Stimulated activated CD4-positive, alpha-beta T cell treated with anti-CD3 and anti-CD28 coated beads, Interleukin-15, amount 100 ng/mL, for 1 hour (primary cell): ENCODE data around the gene SH3BP5.

Experiments used
- DNase-seq, 2 donors: peaks; one replicate each; pipeline ENCODE4 v3.0.0-alpha.2; 2020; ENCODE audit warnings: low read depth in 1 of 2, low spot score in 1 of 2

Gene SH3BP5

DNA sequence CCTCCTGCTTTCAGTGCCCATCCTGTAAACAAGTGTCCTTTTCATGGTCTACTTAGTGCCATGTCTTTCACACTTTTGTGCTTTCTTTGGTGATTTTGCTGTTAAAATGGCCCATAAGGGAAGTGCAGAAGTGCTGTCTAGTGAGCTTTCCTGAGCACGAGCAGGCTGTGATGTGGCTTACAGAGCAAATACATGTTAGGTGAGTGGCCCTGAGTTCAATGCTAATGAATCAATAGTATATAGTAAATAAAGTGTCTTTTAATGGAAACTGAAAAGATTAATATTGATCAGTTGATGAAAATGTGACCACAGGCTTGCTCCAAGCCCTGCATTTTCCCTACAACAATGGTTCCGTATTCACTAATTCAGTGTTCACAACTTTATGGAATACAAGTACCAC, 5.7 kb downstream of the SH3BP5 start:
- DNase-seq, result no peak

DNA sequence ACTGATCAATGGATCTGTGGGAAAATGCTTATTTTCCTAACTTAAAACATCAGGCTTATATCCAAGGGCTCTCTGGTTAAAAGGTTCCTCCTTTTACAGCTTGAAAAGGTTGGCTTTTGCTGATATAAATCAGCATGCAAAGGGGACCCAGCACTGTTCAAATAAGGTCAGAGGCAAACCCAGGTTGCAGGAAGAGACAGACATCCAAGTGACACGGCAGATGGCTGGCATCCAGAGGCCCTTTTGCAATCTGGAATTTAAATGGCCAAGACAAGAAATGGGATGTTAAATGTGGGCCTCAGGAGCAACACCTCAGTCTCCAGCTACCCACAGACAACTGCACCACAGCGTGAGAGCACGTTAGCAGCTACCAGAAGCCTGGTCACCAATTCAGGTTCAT, 6.3 kb downstream of the SH3BP5 start:
- DNase-seq, result no peak

DNA sequence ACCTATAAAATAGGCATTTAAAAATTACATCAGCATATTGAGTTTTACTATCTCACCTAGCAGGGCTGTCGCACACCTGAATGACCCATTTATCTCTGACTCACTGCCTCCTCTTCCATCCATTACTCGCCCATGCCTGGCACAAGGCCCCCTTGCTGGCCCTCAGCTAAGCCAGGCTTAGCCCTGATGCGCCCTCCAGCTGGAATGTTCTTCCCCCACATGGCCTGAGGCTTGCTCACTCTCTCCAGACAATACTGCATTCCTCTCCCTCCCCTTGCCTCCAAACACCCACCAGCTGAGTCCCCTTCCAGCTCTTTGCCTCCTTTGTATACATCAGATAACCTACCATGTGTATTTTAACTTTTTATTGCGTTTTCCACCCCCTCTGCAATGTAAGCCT, 7.2 kb downstream of the SH3BP5 start:
- DNase-seq, result no peak

DNA sequence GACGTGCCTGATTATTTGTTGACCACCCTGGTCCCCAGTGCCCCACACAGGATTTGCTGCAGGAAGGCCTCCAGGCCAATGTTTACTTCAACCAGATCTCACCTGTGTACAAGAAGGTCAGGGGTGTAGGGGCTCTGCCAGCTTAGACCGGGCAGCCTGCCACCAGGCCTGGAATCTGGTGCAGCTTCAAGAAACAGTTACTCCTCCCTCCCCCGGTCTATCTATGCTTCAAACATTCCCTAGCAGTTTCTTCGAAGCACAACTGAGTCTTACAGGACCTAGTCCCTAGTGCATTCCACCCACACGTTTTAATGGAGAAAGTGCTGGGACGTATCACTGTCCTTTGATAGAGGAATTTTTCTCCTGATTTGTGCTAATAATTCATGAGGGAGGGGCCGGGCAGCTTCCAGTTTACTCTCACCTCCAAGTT, 8.0 kb downstream of the SH3BP5 start:
- DNase-seq, result no peak

DNA sequence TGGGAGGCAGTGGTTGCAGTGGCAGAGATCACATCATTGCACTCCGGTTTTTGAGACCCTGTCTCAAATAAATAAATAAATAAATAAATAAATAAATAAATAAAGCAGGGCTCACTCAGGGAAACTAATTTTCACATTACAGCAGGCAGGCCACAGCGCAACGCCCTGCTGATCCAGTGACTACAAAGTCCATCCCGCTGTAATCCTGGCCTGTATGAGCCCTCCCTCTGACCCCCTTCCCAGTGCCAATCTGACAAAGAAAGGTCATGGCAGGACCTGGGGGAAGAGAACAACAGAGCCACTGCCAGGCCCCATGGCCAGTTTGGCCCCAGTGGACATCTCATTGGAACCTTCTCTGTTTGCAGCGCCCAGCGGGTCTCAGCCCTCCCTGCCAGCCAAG, 9.3 kb downstream of the SH3BP5 start:
- DNase-seq, result no peak

DNA sequence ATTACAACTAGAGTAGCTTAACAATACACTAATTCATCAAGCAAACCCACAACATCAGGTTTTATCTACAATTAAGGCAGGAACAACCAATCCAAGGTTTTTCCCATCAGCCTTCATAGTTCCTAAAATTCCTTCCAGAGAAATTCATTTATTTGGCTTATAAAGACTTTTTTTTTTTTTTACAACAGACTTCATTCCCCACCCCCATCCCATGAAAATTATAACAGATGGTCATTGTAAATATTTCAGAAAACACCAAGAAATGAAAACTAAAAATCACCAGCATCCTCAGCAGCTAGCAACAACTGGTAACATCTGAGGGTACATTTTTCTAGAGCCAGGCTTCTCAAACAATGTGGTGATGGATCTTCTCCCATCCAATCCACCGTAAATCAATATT, 11.0 kb downstream of the SH3BP5 start:
- no peak for DNase-seq

DNA sequence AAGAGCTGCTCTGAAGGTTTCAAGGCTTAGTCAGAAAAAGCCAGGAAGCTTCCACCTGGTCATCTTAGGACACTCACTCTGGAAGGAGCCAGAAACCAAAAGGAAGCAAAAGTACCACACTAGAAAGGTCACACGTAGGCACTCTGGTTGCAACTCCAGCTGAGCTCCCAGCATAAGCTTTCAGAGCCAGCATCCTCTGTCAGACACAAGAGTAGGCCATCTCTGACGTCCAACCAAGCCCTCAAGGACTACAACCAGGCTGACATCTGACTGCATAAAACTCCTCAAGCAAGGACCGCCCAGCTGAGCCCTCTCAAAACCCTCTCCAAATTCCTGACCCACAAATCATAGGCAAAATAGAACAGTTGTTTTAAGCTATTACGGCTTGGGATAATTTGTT, 12.8 kb downstream of the SH3BP5 start:
- no peak for DNase-seq

DNA sequence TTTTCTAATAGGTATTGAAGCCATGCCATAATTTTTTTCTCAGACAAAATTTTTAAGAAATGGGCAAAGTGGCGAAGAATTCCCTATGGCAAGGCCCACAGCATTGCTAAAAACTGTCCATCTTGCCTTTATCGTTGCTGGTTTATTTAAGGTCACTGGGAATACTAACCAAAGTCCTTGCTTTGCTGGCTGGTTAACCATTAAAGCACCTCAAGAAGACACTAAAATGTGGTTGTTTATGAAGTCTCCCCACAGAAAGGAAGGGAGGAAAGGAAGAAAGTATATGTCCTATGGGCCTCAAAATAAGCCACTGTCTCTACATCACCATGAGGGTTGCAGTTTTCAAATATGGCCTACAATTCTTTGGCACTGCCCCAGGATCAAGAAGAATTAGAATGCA, 13.2 kb downstream of the SH3BP5 start:
- no peak for DNase-seq

DNA sequence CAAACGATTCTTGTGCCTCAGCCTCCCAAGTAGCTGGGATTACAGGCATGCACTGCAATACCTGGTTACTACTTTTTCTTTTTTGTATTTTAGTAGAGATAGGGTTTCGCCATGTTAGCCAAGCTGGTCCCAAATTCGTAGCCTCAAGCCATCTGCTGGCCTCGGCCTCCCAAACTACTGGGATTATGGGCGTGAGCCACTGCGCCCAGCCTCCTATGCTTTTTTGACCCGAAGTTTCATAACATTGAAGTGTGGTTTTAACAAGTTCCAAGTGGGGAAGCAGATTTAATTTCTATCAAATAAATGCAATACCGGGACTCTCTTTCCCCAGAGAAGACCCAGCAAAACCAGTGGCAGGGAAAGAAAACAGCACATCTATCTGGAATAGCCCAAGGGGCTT, 13.7 kb downstream of the SH3BP5 start:
- no peak for DNase-seq

DNA sequence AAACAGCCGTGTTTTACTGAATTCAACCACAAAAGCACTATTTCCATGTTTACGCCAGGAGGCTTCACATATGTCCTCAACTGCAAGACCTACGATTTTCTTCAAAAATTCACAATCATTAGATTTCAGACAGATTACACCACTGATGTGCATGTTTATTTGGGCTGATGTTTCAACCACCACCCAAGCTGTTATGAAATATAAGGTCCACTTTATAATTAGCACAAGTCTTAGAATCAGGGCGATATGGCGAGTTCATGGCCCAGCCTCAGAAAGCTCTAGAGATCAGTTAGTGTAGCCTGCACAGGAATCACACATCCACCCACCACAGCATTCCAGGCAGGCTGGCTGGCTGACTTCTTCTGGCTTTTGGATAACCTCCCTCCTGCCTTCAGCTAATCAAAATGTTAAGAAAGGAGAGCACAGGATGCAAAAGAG, 15.4 kb downstream of the SH3BP5 start:
- DNase-seq, result no peak

DNA sequence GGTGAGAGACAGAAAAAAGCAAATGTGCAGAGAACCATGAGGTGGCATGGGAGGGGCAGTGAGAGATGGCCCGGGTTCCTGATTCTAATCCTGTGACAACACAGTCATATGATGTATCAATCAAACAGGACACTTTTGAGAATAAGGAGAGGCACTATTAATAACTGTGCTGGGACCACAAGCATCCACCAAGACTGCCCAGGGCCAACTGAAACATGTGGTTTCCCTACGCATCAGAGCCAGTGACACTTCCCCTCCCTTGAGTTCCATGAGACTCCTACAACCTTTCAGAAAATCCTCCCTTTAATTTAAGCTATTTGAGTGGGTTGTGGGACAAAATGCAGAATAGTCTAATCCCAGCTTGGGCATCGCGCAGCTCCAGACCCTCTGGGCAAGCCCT, 17.4 kb downstream of the SH3BP5 start:
- no peak for DNase-seq

DNA sequence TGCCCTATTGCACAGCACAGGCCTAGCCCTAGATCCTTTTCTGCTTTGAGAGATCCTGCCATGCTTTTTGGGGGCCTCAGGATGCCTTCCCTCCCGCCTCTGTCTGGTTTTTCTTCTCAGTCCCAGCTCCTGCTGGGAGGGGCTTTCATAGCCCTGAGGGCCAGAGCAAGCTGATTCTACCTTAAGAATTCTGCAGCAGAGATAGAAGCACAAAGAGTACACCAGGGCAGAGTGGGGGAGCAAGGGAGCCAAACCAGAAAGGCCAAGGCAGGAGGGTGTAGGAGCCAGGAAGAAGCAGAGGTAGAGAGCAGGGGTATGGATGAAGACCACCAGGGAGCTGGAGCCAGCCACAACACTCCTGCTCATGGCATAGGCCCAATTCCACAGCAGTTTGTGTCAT, 18.1 kb downstream of the SH3BP5 start:
- no peak for DNase-seq

DNA sequence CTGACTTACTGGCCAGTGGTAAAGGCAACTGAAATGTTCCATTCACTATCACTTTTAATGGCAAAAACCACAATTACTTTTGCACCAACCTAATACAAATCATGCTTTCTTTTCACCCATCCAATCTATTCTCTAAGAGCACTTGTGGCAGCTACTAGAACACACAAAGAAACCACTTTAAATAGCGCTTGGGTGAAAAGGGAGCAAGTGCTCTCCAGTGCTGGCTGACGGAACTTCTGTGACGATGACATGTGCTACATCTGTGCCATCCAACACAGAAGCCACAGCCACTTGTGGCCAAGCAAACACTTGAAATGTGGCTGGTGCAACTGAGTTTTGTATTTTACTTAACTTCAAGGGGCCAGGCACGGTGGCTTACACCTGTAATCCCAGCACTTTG, 18.9 kb downstream of the SH3BP5 start:
- DNase-seq, result no peak

DNA sequence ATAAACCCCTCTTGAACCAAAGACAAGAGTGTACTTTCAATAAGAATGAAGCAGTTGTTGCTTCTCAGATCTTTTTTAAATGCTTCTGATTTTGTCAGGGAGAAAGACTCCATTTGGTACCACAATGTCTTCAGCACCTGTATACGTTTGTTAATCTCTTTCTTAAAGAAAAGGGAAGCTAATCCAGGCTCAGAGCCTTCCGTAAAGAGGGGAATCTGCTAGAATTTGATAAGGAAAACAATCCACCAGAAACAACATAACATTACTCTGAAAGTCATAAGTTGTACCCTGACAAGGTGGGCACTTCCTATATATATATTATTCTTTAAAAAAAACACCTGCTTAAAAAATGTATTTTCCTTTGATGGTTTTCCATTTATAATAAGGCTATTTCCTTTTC, 19.8 kb downstream of the SH3BP5 start:
- DNase-seq, result no peak

DNA sequence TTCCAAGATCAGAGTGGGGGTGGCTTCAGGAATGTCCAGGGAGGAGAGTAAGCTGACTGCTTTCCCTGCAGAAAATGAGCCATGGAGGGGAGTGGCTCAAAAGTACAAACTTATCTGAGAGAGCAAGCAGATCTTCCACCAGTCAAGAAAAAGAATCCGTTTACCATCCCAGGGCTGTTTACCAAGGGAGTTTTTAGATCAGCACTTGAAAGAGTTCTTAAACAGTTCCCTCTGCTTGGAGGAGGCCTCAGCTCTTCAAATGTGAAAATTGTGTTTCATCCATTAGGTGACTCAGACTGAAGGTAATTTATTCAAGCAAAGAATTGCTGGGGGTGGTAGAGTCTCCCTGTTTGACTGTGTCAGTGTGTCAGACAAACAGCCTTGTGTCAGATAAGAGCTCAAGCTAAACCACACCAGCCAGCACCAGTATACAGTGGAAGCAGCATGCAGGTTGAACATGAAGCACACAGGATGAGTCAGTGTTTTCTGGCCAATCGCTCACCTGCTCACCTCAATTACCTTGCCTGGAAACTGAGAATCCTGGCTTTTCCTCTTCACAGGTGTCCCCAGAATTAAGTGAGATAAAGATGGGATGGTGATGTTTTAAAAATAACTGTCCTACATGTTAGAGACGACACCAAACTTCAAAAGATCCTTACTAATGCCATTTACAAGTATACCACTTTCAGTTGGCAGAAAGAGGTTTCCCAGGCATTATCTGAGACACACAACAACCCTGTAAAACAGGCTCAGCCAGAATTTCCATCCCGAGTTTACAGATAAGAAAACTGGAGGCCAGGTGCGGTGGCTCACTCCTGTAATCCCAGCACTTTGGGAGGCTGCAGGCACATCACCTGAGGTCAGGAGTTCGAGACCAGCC, 21.7 kb downstream of the SH3BP5 start:
- DNase-seq, result no peak

DNA sequence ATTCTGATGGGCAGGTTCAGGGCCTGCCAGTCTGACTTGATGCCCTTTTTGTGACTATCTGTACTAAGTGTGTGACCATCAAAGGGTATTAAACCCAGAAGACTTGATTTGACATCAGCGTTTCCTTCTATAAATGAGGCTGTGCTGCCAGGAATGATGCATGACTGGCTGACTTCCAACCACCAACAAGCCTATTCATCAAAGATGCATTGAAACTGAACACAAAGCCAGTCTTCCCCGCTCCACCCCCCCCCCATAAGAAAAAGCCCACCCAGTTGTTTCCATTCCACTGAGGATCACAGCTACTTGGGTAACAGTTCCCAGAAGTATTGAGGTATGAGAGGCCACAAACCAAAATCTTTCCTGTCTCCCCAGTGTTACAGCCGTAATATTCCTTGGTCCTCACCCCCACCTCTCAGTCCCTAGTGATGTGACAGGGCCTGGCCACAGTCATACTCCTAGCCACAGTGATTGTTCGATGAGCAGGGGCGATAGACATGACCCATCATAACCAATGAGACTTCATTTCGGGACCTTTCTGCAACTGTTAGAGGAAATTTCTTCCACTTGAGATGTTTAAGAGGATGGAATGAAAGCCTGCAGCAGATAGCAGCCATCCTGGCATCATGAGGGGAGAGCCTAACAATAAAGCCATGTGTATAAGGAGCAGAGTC, 22.6 kb downstream of the SH3BP5 start:
- no peak for DNase-seq

DNA sequence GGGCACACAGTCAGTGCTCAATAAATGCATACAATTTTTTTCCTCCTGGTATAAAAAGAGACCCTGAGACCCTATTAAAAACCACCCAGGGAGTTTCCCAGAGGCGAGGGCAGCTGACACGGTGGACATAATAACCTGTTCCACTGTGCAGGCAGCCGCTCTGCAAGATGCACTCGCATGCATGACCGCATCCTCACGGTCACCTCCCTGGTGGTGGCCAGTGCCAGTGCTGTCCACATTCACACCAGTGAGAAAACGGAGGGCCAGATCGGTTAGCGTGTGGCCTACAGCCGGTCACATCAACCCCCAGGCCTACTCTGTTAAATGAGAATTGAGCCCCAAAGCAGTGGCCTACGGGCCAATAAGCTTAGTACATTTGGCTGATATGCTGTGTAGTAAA, 24.8 kb downstream of the SH3BP5 start:
- DNase-seq, result no peak

DNA sequence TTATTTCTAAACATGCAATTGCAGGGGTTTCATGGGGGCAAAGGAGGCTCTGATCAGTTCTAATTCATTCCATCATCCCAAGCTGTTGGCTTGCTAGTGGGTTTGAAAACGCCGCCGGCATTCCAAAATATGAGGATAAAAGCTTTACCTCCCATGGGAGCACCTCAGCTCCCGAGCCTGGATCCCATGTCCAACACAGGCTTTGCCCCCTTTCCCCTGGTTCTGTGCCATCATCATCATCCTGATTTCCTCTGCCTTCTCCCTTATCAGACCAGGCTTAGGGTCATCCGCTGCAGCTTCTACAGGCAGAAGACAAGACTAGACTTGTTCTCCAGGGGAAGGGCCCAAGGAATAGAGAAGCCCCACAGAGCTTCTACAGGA, 25.4 kb downstream of the SH3BP5 start:
- DNase-seq, result no peak

DNA sequence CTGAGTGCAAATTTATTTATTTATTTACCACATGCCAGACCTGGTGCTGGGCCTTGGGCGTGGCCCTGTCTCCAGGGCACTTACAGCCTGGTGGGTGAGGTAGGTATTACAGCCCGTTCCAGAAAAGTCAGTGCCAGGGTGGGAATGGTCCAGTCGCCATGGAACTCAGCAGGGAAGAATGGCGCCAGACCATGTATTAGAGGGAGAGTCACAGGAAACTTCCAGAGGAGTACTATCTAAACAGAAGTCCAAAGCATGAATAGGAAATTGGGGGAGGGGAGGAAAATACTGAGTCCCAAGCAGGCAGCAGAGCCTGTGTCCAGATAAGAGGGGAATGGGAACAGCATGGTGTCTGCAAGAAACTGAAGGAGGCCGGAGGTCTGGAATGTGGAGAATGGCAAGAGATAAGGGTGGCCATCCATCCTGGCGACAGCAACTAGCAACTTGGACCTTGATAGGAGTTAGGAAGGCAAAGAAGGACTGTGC, 27.0 kb downstream of the SH3BP5 start:
- no peak for DNase-seq

DNA sequence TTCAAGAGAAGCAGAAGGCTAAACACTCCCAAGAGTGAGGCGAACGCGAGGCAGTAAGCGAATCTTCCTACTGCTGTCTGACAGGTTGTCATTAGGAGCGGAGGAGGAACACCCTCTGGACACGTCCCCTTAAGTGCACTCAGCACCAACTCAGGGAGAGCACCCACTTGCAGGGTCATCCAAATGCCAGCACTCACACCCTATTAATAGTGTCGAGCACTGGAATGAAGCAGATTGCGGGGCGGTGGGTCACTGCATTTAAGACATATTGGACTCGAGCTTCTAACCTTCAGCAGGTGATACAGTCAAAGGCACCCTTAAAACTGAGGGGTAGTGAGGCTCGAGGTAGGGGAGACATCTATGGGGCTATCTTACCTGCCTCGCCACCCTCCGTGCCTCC, 28.7 kb downstream of the SH3BP5 start:
- no peak for DNase-seq

DNA sequence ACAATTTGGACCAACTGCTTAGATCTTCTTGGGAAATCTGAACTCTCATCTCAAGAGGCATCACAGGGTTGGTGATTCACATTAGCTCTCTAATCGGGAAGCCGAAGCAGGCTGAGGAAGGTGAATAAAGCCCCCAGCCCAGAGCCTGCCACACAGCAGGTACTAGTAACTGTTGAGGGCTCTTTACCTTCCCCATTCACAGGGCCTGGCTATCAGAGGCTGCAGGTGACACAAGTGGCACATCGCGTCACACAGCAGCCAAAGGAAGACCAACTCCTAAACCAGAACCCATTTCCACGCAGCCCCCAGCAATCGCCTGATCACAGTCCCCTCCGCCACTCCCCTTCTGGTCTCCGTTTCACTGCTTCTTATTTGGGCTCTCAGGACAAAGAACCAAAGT, 29.2 kb downstream of the SH3BP5 start:
- DNase-seq, result no peak

DNA sequence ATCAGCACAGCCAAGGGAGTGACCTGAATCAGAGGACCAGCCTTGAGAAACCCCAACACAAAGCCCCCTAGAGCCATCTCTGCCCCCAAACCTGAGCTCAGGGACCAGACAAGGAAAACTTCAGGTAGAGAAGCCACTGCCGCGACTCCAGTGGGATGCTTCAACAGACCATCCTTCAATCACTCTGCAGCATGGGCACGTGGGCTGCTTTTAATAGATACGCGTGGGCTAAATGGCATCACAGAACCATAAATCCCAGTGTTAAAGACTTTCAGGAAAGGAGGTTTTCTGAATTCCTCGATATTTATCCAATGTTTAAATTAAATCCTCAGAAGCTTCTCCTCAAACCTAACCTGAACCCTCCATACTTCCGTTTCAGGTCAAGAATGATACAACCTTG, 30.6 kb downstream of the SH3BP5 start:
- DNase-seq, result no peak
